ENCODE results near the gene RSPH6A. TPM values are rescaled to one million over a fixed set of nuclear protein-coding genes. Genes with fewer than 3 reads are reported as not detected.
A peak's percentile ranks its signal among the peaks of the same experiment; 100 is the strongest.

Gene RSPH6A
- total and polyA plus RNA-seq, 2 of the 4 experiments (the other 2 are of a cell fraction): under 0.01 to 0.09 TPM

DNA sequence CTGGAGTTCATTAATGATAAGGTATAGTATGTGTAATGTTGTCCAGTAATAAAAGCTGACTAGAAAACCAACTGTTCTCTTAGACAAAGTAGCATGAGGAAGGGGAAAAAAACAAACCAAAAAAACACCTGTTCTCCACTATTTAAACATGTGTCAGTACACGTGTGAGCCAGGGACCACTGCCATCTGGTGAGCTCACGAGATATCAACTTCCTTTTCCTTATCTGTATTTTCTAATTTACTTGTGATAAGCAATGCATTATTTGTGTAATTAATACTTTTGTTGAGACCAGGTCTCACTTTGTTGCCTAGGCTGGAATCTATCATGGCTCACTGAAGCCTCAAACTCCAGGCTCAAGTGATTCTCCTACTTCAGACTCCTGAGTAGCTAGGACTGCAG, 41.7 kb downstream of the RSPH6A start:
- no peak overlapping the region for H3K18ac ChIP-seq (ENCODE audit: low read depth, low read length)
- in situ Hi-C loops (cut with MboI; ENCODE audit: low sequenced_read_pairs): no loop called here
- no peak overlapping the region for H3K4ac ChIP-seq (ENCODE audit: low read depth, low read length)
- no peaks in the 10 kb centered on the region for H3K4me1 ChIP-seq (ENCODE audit: control insufficient read depth, insufficient read depth, low read length)
- H2AK9ac ChIP-seq (replicated peaks; ENCODE audit: low read depth, low read length, poor library complexity): peak overlapping the region; percentile 42
- POLR2A ChIA-PET (ENCODE audit: unreplicated experiment): interaction anchor here (1.2 kb wide), 1 partner anchor 9 kb away, joined by 3 read pairs; the partner anchor contains the start of gene DMPK
- BruUV-seq (replicated peaks): no TSS peak
- CTCF ChIA-PET: interaction anchor here (0.6 kb wide), 1 partner anchor 29 kb away, joined by 6 read pairs; no protein-coding TSS in a partner anchor
- H4K91ac ChIP-seq (ENCODE audit: insufficient read depth, low read depth, low read length): no peak overlapping the region
- no CpG with 5 or more reads among the region's 2 CpGs for WGBS, 2 experiments (ENCODE audit: extremely low coverage in 2 of 2, insufficient read length in 1 of 2)
- no peaks in the 10 kb centered on the region; the same call in 1 of the 2 replicates for H3K9me1 ChIP-seq (ENCODE audit: insufficient read depth, low read length)
- no peak overlapping the region for H2BK5ac ChIP-seq (ENCODE audit: low read depth, low read length, poor library complexity, severe bottlenecking)
- TF ChIP-seq FOS (IDR thresholded peaks at IDR 0.05; ENCODE audit: low read depth, low read length) (no peak), CEBPB (IDR thresholded peaks at IDR 0.05; ENCODE audit: low read depth, low read length) (no peak), SMC3 (IDR thresholded peaks at IDR 0.05; ENCODE audit: low read depth, low read length) (no peak), RAD21 (IDR thresholded peaks at IDR 0.05; ENCODE audit: low read length) (no peak), POLR2A (IDR thresholded peaks at IDR 0.05; ENCODE audit: low read depth, low read length) (no peak), MAZ (IDR thresholded peaks at IDR 0.05; ENCODE audit: borderline replicate concordance, low read depth, low read length) (no peak), RFX5 (IDR thresholded peaks at IDR 0.05; ENCODE audit: low read depth, low read length) (no peak), RCOR1 (IDR thresholded peaks at IDR 0.05; ENCODE audit: insufficient replicate concordance, low read length) (no peak), MAFK (IDR thresholded peaks at IDR 0.05; ENCODE audit: low read depth, low read length) (no peak), NFE2L2 (IDR thresholded peaks at IDR 0.05; ENCODE audit: low read depth, low read length) (no peak), BHLHE40 (IDR thresholded peaks at IDR 0.05; ENCODE audit: low read depth, low read length) (no peak), MXI1 (IDR thresholded peaks at IDR 0.05; ENCODE audit: borderline replicate concordance, low read depth, low read length) (no peak), CHD1 (IDR thresholded peaks at IDR 0.05; ENCODE audit: low read depth, low read length) (no peak), ELK1 (IDR thresholded peaks at IDR 0.05; ENCODE audit: borderline replicate concordance, low read depth, low read length) (no peak)
- TF ChIP-seq, protein P1, sequence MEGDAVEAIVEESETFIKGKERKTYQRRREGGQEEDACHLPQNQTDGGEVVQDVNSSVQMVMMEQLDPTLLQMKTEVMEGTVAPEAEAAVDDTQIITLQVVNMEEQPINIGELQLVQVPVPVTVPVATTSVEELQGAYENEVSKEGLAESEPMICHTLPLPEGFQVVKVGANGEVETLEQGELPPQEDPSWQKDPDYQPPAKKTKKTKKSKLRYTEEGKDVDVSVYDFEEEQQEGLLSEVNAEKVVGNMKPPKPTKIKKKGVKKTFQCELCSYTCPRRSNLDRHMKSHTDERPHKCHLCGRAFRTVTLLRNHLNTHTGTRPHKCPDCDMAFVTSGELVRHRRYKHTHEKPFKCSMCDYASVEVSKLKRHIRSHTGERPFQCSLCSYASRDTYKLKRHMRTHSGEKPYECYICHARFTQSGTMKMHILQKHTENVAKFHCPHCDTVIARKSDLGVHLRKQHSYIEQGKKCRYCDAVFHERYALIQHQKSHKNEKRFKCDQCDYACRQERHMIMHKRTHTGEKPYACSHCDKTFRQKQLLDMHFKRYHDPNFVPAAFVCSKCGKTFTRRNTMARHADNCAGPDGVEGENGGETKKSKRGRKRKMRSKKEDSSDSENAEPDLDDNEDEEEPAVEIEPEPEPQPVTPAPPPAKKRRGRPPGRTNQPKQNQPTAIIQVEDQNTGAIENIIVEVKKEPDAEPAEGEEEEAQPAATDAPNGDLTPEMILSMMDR (conservative IDR thresholded peaks at IDR 0.05; ENCODE audit: low read depth, low read length): no peak
- TF ChIP-seq, protein P2, sequence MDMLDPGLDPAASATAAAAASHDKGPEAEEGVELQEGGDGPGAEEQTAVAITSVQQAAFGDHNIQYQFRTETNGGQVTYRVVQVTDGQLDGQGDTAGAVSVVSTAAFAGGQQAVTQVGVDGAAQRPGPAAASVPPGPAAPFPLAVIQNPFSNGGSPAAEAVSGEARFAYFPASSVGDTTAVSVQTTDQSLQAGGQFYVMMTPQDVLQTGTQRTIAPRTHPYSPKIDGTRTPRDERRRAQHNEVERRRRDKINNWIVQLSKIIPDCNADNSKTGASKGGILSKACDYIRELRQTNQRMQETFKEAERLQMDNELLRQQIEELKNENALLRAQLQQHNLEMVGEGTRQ (IDR thresholded peaks at IDR 0.05; ENCODE audit: low read depth, low read length): no peak
- dilution Hi-C loops (cut with HindIII; ENCODE audit: low sequenced_read_pairs, unreplicated experiment): no loop called here
- H3K14ac ChIP-seq (replicated peaks; ENCODE audit: low read depth, low read length): no peak overlapping the region
- no peak overlapping the region for H3K9ac ChIP-seq (ENCODE audit: low read depth, low read length)
- no peak overlapping the region for H3K23ac ChIP-seq (ENCODE audit: low read depth, low read length)
- no peak overlapping the region for H2BK20ac ChIP-seq (ENCODE audit: low read depth, low read length)
- no peak overlapping the region for H2AK5ac ChIP-seq (ENCODE audit: low read depth, low read length)
- DNase-seq (no peak), ATAC-seq (ENCODE audit: low read depth) (no peak)
- no peaks in the 10 kb centered on the region for H3K9me3 ChIP-seq (ENCODE audit: control insufficient read depth, insufficient read depth, low read length)
- no peak overlapping the region for H2BK120ac ChIP-seq (ENCODE audit: low read depth, low read length)
- H3K27ac ChIP-seq (ENCODE audit: insufficient read depth, low read length): no peak overlapping the region
- no peak overlapping the region for H4K5ac ChIP-seq (ENCODE audit: low read depth, low read length)
- no peak overlapping the region for H3K4me2 ChIP-seq (ENCODE audit: low read depth, low read length)
- no peak overlapping the region for H2AFZ ChIP-seq (replicated peaks; ENCODE audit: low read length, poor library complexity)
- no peak overlapping the region for H3K4me3 ChIP-seq (ENCODE audit: insufficient read depth, low read depth, low read length)
- no peak overlapping the region for H4K8ac ChIP-seq (ENCODE audit: low read depth in 2 of 2, low read length in 2 of 2)
- peaks cover 18% of the 10 kb centered on the region for H4K20me1 ChIP-seq (ENCODE audit: insufficient read depth, low read length)
- peaks cover 4 to 14% of the 10 kb centered on the region in 2 experiments; a peak in 2 of 4 replicates for H3K79me1 ChIP-seq (ENCODE audit: low read depth in 1 of 2, low read length in 2 of 2)
- no peak overlapping the region for H3K56ac ChIP-seq (ENCODE audit: extremely low read depth, insufficient read depth, low read length)
- no peak overlapping the region for H2BK15ac ChIP-seq (ENCODE audit: low read depth, low read length)
- intact Hi-C loops (cut with micrococcal nuclease): no loop called here
- no peaks in the 10 kb centered on the region for H3K27me3 ChIP-seq (ENCODE audit: control insufficient read depth, insufficient read depth, low read length)
- peaks cover 31% of the 10 kb centered on the region for H3K36me3 ChIP-seq (ENCODE audit: control insufficient read depth, insufficient read depth, low read length)

Data from IMR-90 (cell line).